HG03025 (cell line): Measurements from ENCODE around the gene RBFOX1.

Experiments
- ATAC-seq: cut with Tn5 transposase; IDR thresholded peaks from one replicate; pipeline ENCODE4 v1.9.1; 2021; ENCODE audit warnings: mild to moderate bottlenecking, moderate library complexity; ENCODE audit not compliant: unreplicated experiment, low FRiP score

Gene RBFOX1

GRCh38 chr16:7509963-7510601, 177.4 kb downstream of the RBFOX1 start:
- ATAC-seq: no peak

GRCh38 chr16:7511549-7512260, 179.1 kb downstream of the RBFOX1 start:
- no peak for ATAC-seq

- ATAC-seq: no peak
These were observed 179.9 kb downstream of the RBFOX1 start for GRCh38 chr16:7512503-7512902.

GRCh38 chr16:7513429-7513828, 180.8 kb downstream of the RBFOX1 start:
- ATAC-seq: no peak

GRCh38 chr16:7515543-7515942, 182.9 kb downstream of the RBFOX1 start:
- no peak for ATAC-seq

GRCh38 chr16:7517496-7517895, 184.9 kb downstream of the RBFOX1 start:
- ATAC-seq: no peak

- no peak for ATAC-seq
These were observed 185.5 kb downstream of the RBFOX1 start for GRCh38 chr16:7518158-7518557.

- ATAC-seq: no peak
These were observed 189.2 kb downstream of the RBFOX1 start for GRCh38 chr16:7521834-7522233.

GRCh38 chr16:7524419-7524818, 191.8 kb downstream of the RBFOX1 start:
- ATAC-seq: no peak

GRCh38 chr16:7526736-7527135, 194.1 kb downstream of the RBFOX1 start:
- no peak for ATAC-seq

- no peak for ATAC-seq
These were observed 199.9 kb downstream of the RBFOX1 start for GRCh38 chr16:7532534-7532933.

GRCh38 chr16:7534749-7535148, 202.1 kb downstream of the RBFOX1 start:
- ATAC-seq: no peak

- ATAC-seq: no peak
These were observed 208.4 kb downstream of the RBFOX1 start for GRCh38 chr16:7541026-7541425.

- ATAC-seq: no peak
These were observed 212.6 kb downstream of the RBFOX1 start for GRCh38 chr16:7545251-7545650.

- no peak for ATAC-seq
These were observed 214.3 kb downstream of the RBFOX1 start for GRCh38 chr16:7546948-7547347.

- no peak for ATAC-seq
These were observed 215.1 kb downstream of the RBFOX1 start for GRCh38 chr16:7547736-7548135.

- ATAC-seq: no peak
These were observed 216.2 kb downstream of the RBFOX1 start for GRCh38 chr16:7548796-7549318.

- ATAC-seq: no peak
These were observed 217.5 kb downstream of the RBFOX1 start for GRCh38 chr16:7550096-7550495.

GRCh38 chr16:7555459-7555858, 222.8 kb downstream of the RBFOX1 start:
- ATAC-seq: no peak

GRCh38 chr16:7561908-7562405, 229.3 kb downstream of the RBFOX1 start:
- no peak for ATAC-seq

GRCh38 chr16:7566360-7566759, 233.7 kb downstream of the RBFOX1 start:
- no peak for ATAC-seq

GRCh38 chr16:7571366-7571765, 238.7 kb downstream of the RBFOX1 start:
- ATAC-seq: no peak
